Glutamatergic neuron (in vitro differentiated cells): ENCODE results near the gene OXGR1. TPM values are rescaled to one million over a fixed set of nuclear protein-coding genes. Genes with fewer than 3 reads are reported as not detected.
A peak's percentile ranks its signal among the peaks of the same experiment; 100 is the strongest.

Source experiments
- DNase-seq: peaks from one replicate; pipeline ENCODE4 v3.0.0; 2022
- H3K27ac Mint-ChIP-seq: one replicate; pipeline ENCODE4 v1.8.0; 2020; ENCODE audit warnings: mild to moderate bottlenecking, mixed read lengths, inconsistent platforms; ENCODE audit not compliant: unreplicated experiment
- H3K27me3 Mint-ChIP-seq: one replicate; pipeline ENCODE4 v1.8.0; 2020; ENCODE audit warnings: mild to moderate bottlenecking, moderate library complexity, mixed read lengths, inconsistent platforms; ENCODE audit not compliant: unreplicated experiment
- H3K36me3 Mint-ChIP-seq: one replicate; pipeline ENCODE4 v1.8.0; 2020; ENCODE audit warnings: mild to moderate bottlenecking, mixed read lengths, inconsistent platforms; ENCODE audit not compliant: unreplicated experiment
- H3K4me1 Mint-ChIP-seq: one replicate; pipeline ENCODE4 v1.8.0; 2020; ENCODE audit warnings: mild to moderate bottlenecking, low read depth, mixed read lengths, inconsistent platforms; ENCODE audit not compliant: unreplicated experiment
- H3K4me3 Mint-ChIP-seq: one replicate; pipeline ENCODE4 v1.8.0; 2020; ENCODE audit warnings: mild to moderate bottlenecking, mixed read lengths, inconsistent platforms; ENCODE audit not compliant: unreplicated experiment
- H3K9me3 Mint-ChIP-seq: one replicate; pipeline ENCODE4 v1.8.0; 2020; ENCODE audit warnings: mild to moderate bottlenecking, moderate library complexity, mixed read lengths, inconsistent platforms; ENCODE audit not compliant: unreplicated experiment
- CTCF ChIP-seq: fragments of 200-600 bp; sonication (generic); IDR thresholded peaks from one replicate; pipeline ENCODE4 v1.5.0; 2021; ENCODE audit not compliant: partially characterized antibody, unreplicated experiment
- total RNA-seq: library from RNA; stranded (reverse); fragmentation: NEBNext Ultra II Directional; extraction: Animal tissue kit (Norgen Biotek cat#: 25700); gene quantifications from one replicate; pipeline ENCODE4 v1.2.1, GENCODE V29; 2021; ENCODE audit not compliant: unreplicated experiment

OXGR1 gene
- total RNA-seq, 1 donor from 2014 or later = not detected

- DNase-seq = no peak
- Mint-ChIP-seq H3K9me3 (no peaks in the 10 kb centered on the region), H3K36me3 (no peaks in the 10 kb centered on the region), H3K4me1 (peaks cover 4% of the 10 kb centered on the region), H3K27me3 (no peaks in the 10 kb centered on the region), H3K4me3 (no peak overlapping the region), H3K27ac (no peak overlapping the region)
- no peak for TF ChIP-seq CTCF
Measured at GRCh38 chr13:97020689-97021240, 26.5 kb upstream of the OXGR1 start.

DNA sequence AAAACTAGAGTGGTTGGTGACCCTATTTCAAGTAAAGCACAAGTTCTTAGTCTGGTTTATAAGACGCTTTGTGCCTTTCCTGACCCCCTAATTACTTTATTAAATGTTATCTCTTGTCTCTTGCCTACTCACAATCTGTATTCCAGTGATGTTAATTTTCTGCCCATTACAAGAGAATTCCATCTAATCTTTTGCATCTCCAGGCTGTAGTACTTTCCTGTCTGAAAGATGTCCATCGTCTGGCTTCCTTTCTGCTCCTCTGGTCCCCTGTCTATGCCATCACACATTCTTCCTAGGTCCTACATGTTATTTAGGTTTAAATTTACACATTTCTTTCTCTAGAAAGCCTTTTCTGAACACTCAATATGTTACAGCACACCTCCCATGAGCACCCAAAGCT lies 25.9 kb upstream of the OXGR1 start:
- Mint-ChIP-seq H3K27ac (no peak overlapping the region), H3K36me3 (no peaks in the 10 kb centered on the region), H3K27me3 (no peaks in the 10 kb centered on the region), H3K4me1 (peaks cover 4% of the 10 kb centered on the region), H3K9me3 (no peaks in the 10 kb centered on the region), H3K4me3 (no peak overlapping the region)
- no peak for TF ChIP-seq CTCF
- no peak for DNase-seq

- no peak for TF ChIP-seq CTCF
- no peak for DNase-seq
- Mint-ChIP-seq H3K27ac (no peak overlapping the region), H3K36me3 (no peaks in the 10 kb centered on the region), H3K27me3 (no peaks in the 10 kb centered on the region), H3K4me1 (peaks cover 4% of the 10 kb centered on the region), H3K9me3 (no peaks in the 10 kb centered on the region), H3K4me3 (no peak overlapping the region)
Measured at GRCh38 chr13:97019236-97019635, 25.0 kb upstream of the OXGR1 start.

GRCh38 chr13:97018029-97018819 lies 23.9 kb upstream of the OXGR1 start:
- Mint-ChIP-seq H3K27ac (no peak overlapping the region), H3K4me1 (peaks cover 4% of the 10 kb centered on the region), H3K4me3 (no peak overlapping the region), H3K9me3 (no peaks in the 10 kb centered on the region), H3K36me3 (no peaks in the 10 kb centered on the region), H3K27me3 (no peaks in the 10 kb centered on the region)
- peak; percentile 28 for DNase-seq
- peak; percentile 83 for TF ChIP-seq CTCF

DNA sequence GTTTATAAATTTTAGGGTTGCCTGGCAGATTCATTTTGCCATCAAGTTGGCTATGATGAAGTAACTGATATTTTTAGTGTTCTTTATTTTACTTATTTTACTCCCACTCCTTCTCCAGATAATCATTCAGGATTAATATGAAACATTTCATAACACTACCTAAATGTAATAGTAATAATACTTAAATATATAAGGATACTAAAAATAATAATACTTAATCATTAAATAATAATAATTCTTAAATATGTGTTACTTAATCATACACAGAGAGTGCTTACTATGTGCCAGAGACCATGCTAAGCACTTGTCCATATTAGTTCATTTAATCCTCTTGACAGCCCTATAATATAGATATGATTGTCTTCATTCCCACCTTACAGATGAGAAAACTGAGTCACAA lies 23.0 kb upstream of the OXGR1 start:
- TF ChIP-seq CTCF = no peak
- no peaks in the 10 kb centered on the region for H3K9me3 Mint-ChIP-seq
- H3K36me3 Mint-ChIP-seq = no peaks in the 10 kb centered on the region
- H3K4me3 Mint-ChIP-seq = no peak overlapping the region
- peaks cover 4% of the 10 kb centered on the region for H3K4me1 Mint-ChIP-seq
- no peak overlapping the region for H3K27ac Mint-ChIP-seq
- DNase-seq = no peak
- H3K27me3 Mint-ChIP-seq = no peaks in the 10 kb centered on the region
